NCI-H1417 treated with DMSO at 0.1 percent for 48 hours (cell line): ENCODE data around the gene CETP.
A peak's percentile ranks its signal among the peaks of the same experiment; 100 is the strongest.

Experiments used
- DNase-seq: peaks from one replicate; lab custom pipeline; 2025; lab: John Stamatoyannopoulos, UW

The CETP gene, protein sequence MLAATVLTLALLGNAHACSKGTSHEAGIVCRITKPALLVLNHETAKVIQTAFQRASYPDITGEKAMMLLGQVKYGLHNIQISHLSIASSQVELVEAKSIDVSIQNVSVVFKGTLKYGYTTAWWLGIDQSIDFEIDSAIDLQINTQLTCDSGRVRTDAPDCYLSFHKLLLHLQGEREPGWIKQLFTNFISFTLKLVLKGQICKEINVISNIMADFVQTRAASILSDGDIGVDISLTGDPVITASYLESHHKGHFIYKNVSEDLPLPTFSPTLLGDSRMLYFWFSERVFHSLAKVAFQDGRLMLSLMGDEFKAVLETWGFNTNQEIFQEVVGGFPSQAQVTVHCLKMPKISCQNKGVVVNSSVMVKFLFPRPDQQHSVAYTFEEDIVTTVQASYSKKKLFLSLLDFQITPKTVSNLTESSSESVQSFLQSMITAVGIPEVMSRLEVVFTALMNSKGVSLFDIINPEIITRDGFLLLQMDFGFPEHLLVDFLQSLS

GRCh38 chr16:56961851-56962281 is at the start of gene CETP:
Gene CETP (plus strand): TSS chr16:56961950. CDS start chr16:56961980, 30 bp downstream.
- DNase-seq = no peak

- DNase-seq = no peak
Observed at GRCh38 chr16:56912746-56913708, 48.7 kb upstream of the CETP start.

DNA sequence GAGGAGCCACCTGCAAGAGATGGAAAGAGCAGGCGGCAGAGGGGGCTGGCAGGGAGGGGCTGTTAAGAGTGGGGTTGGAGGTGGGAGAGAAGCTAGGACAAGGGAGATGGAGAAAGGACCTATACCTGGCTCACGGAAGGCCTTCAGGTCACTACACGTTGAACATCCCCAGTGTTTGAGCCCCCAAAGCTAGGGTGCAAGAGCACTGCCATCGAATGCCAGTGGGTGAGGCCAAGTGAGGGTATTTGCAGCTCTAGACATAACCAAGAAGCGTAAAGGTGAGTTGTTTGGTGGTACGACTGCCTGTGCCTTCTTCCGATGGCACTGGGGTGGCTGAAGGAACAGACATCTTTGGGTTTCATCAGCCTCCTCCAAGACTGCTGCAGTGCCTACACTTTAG is 46.9 kb upstream of the CETP start:
- DNase-seq = no peak

GRCh38 chr16:56915336-56916119 is 46.2 kb upstream of the CETP start:
- DNase-seq = no peak

DNA sequence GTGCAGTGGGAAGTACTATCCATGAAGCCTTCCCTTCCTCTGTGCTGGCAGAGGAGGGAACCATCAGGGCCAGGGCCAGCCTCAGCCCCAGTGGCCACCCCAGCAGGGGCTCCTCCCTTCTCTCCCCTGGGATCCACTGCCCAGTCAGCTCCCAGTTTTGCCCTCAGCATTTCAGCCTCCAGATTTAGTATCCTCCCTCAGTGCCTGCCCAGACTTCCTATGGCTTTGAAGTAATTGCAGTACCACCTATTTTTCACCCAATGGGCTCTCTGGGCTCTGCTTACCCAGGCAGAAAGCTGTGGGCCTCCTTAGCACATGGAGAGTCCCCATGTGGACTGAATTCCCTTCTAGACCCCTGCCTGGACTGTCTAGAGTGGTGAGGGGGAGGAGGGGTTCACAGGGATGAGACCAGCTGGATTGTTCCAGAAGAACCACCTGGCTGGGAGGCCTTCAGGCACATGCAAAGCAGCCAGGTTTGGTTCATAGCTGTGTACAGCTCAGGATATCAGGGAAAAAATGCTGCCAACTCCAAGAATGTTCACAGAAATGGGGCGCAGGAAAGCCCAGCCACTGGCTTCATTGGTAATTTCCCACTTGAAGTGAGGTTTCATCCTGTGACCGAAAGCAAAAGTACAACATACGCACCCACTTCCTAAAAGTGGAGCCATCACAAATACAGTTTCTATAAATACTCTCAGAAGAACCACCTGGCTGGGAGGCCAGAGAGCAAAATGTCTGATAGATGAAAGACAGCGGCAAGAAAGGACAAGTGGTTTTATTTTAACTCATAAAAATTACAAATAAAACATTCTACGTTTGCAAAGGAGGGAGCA is 45.0 kb upstream of the CETP start:
- no peak for DNase-seq

- DNase-seq = no peak
Observed at GRCh38 chr16:56918467-56919012, 43.2 kb upstream of the CETP start.

GRCh38 chr16:56919099-56919800 is 42.5 kb upstream of the CETP start:
- DNase-seq = no peak

DNA sequence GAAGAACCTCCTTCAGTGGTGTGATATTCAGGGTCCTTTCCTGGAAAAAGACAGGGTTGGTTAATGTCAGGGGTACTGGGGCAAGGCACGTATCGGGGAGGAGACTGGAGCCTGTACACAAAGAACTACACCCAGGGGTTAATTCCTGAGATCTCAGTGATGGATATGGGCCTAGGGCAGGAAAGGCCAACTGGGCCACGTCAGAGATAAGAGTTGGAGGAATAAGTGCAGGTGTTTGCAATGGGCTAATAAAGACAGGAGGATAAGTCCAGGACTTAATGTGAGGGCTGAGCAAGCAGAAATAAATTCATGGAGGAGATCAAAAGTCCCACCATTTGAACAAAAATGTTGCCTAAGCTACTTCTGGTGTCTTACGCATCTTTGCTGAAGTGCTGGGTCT is 40.2 kb upstream of the CETP start:
- no peak for DNase-seq

GRCh38 chr16:56923481-56924091 is 38.2 kb upstream of the CETP start:
- DNase-seq = no peak

DNA sequence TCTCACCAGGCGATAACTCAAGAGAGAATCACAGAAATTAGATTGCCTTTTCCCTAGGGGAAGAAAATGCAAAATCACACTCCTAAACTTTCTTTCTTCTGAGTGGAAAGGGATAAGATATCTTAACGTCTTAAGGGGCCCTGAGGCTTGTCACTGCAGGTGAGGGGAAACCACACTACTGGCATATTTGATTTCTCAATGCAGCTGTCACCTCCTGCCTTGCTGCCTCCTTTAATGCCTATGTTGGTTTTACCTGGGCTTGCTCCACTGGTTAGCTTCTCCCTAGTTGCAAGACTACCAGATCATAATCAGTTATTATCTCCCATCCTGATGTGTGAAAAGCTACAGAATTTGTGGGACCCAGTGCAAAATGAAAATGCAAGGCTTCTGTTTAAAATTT is 34.3 kb upstream of the CETP start:
- no peak for DNase-seq

- DNase-seq = no peak
Observed at GRCh38 chr16:56929639-56930038, 32.1 kb upstream of the CETP start.

- no peak for DNase-seq
Observed at GRCh38 chr16:56930486-56931270, 31.1 kb upstream of the CETP start.

- DNase-seq = no peak
Observed at GRCh38 chr16:56931271-56931891, 30.4 kb upstream of the CETP start.

- peak; percentile 88 for DNase-seq
Observed at GRCh38 chr16:56931892-56932720, 29.6 kb upstream of the CETP start, which contains the start of gene HERPUD1. Gene HERPUD1 (plus strand): TSS chr16:56932142. CDS start chr16:56932245, 103 bp downstream.

GRCh38 chr16:56932721-56933619 is 28.8 kb upstream of the CETP start:
- DNase-seq = no peak
